MV-4-11 (cell line): ENCODE results near the gene ARL17B.
"Not testable (repeated sequence)": the region's sequence is repeated elsewhere in the genome, so short reads cannot be mapped to it uniquely, and the experiment has no call there.

Experiments used
- DNase-seq: peaks from one replicate; lab custom pipeline; 2025; lab: John Stamatoyannopoulos, UW

Gene ARL17B

DNA sequence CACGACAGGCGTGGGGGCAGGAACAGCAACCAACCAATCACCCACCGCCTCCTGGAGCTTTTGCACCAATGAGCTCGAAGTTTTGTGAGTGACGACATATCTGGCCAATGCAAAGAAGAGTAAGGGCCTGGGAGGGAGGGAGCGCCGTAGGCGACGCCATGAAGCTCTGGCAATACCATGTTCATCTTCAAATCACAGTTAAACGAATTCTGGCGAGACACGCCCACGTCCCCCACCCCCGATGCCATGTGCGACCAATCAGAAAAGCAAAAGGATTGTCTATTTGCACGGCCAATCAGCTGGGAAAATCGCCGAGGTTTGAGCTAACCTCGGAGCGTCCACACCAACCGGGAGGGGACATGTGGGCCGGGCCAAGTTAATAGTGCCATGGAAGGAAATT is at the start of gene ARL17B:
Gene ARL17B (minus strand): TSS at position 12 of the 400 bp plus-strand sequence. CDS start 3,369 bp downstream, outside the sequence.
- DNase-seq: not testable (repeated sequence)

- DNase-seq: not testable (repeated sequence)
Observed at GRCh38 chr17:46409864-46410263, 48.3 kb upstream of the ARL17B start.

DNA sequence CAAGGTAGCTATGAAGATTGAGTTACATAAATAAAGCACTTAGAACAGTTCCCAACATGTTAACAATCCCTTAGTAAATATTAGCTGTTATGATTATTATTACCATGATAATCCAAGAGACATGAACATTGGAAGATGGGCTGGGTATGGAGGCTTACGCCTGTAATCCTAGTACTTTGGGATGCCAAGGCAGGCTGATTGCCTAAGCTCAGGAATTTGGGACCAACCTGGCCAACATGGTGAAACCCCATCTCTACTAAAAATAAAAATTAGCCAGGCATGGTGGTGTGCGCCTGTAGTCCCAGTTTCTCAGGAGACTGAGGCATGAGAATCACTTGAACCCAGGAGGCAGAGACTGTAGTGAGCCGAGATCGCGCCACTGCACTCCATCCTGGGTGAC is 45.6 kb upstream of the ARL17B start:
- not testable (repeated sequence) for DNase-seq

DNA sequence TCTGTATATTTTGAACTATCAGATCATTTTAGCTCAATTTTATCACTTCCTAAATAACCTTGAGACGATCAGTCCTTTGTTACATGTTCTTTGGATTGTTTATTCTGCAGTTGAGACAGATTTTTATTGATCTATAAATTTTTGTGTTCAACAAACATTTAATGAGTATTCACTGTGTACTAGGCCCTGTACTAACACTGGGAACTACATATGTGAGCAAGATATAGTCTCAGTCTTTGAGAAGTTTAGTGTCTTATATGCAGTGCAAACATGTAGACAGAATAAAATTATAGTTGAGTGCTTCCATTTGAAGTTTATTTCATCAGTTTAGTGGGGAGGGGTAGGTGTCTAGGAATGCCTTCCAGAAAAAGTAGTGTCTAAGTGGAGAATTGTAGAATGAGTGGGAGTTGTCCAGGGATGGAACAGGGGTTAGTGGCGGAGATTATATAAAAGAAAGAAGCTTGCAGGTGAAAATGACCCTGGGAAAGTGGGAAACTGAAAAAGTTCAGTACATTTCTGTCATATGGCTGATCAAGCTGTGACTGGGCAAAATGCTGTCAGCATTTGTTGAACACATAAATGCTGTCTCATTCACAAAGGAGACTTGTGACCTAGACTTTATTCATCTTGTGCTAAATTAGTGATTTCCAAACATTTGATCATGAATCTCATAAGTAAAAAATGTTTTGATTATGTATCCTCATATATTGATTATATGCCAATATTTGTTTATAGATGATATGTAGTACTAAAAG is 39.6 kb upstream of the ARL17B start:
- DNase-seq: not testable (repeated sequence)

DNA sequence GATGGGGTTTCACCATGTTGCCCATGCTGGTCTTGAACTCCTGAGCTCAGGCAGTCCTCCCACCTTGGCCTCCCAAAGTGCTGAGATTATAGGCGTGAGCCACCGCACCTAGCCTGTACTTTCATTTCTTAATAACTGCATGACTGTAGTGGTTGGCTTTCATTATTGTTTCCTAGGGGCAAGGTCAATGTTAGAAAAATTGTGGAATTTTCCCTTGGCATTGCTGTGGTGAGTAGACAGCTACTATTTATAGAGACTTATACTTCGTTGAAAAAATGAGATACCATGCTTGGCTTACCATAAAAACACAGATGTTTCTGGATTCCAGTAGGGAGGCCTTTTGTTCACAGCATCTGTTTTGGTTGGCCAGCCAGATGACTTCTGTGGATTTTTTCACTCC is 39.0 kb upstream of the ARL17B start:
- not testable (repeated sequence) for DNase-seq

GRCh38 chr17:46399993-46400392 is 38.4 kb upstream of the ARL17B start:
- DNase-seq: not testable (repeated sequence)

- not testable (repeated sequence) for DNase-seq
Observed at GRCh38 chr17:46396292-46396691, 34.7 kb upstream of the ARL17B start.

DNA sequence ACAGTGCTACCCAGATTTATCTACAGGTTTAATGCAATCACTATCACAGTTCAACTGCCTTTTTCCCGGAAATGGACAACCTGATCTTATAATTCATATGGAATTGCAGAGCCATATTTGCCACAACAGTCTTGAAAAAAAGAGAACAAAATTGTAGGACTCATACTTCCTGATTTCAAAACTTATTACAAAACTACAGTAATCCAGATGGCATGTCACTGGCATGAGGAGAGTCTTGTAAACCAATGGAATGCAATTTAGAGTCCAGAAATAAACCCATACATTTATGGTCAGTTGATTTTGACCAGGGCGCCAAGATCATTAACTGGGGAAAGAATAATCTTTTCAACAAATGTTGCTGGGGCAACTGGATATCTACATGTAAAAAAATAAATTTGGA is 32.1 kb upstream of the ARL17B start:
- DNase-seq: not testable (repeated sequence)

DNA sequence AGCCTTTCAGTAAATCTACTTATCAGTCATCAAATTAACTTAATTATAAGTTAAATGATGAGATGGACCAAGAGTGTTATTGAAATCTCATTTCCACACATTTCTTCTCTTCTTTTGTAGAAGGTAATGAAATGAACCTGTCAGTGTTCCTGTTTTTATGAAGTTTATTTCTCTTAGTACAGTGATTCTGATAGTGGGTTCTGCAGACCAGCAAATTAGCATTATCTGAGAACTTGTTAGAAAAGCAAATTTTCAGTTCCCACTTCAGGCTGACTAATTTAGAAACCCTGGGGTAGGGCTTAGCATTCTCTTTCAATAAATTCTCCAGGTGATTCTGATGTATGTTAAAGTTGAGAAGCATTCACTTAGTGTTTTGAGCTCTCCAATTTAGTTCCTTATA is 23.9 kb upstream of the ARL17B start:
- DNase-seq: not testable (repeated sequence)

GRCh38 chr17:46383118-46383517 is 21.6 kb upstream of the ARL17B start:
- not testable (repeated sequence) for DNase-seq

DNA sequence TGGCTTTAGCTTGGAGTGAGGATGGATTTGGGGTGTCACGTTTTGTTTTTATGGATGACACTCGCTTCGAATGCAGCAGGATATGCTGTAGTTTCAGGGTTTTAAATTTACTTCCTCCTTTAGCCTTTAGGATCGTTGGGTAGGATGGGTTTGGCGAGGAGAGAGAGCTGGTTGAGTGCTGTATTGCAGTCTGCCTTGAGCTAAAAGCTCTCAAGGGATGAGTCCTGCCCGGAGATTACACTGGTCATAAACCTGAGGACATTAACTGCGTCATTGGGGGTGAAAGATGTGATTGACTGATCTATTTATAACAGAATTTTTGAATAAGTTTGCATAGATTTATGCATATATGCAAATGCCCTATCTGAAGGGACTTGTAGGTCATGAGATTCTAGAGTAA is 11.9 kb upstream of the ARL17B start:
- DNase-seq: not testable (repeated sequence)

DNA sequence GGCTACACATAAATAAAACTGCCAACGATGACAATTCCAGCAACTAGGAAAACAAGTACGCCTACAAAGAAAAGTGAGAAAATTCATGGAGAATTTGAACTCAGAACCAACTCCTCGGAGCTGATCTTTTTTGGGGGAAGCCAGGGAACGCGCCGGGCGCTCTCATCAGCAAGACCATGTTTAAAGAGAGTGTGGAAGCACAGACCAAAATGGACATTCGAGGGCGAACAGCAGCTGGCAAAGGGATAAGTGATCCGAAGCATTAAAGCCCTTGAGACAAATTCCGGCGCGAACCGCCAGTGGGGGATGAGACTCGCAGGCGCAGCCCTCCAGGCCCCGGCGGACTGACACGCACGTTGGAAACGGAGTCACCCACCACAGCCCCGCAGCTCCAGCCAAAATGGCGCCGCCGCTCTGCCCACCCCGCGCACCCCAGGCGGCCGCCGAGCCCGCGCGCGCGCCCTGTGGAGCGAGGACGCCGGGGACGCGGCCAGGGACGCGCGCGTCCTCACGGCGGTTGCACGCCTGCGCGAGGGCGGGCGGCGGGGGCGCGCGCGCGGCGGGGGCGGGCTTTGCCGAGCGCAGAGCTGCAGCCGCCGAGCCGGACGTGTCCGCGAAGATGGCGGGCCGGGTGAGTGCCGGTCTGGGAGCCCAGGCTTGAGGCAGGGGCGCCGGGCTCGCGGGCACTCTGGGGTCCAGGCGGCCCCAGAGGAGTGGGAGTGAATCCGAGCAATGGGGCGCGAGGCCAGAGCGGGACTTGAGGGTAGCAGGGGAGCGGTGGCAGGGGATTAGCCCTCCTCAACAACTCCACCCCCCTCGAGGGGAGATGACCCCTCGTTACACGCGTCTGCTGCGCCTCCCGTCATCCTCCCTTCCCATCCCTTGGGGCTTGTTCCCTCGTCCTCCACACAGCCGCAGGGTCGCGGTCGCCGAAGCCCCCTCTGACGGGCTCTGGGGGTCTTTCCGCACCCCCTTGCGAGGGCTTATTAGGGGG is 11.0 kb upstream of the ARL17B start:
- not testable (repeated sequence) for DNase-seq

DNA sequence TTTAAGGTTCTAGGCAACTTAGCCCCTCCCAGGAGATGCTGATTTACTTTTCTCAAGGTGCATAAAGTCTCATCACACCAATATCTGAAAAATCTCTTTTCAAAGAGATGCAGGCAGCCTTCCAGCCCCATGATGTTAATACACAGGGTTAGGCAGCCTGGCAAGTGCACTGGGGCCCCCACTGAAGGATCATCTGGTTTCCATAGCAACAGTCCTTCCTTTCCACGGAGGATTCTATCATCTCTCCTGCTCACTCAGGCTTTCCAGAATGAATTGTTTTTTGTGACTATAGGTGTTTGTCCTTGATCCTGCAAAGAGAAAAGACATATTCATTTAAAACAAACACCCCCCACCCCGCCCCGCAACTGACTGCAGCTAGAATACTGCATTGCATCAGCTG is 6.0 kb upstream of the ARL17B start:
- DNase-seq: not testable (repeated sequence)

- not testable (repeated sequence) for DNase-seq
Observed at GRCh38 chr17:46361145-46361735, 326 bp downstream of the ARL17B start.

GRCh38 chr17:46353856-46354255 is 7.7 kb downstream of the ARL17B start:
- not testable (repeated sequence) for DNase-seq

DNA sequence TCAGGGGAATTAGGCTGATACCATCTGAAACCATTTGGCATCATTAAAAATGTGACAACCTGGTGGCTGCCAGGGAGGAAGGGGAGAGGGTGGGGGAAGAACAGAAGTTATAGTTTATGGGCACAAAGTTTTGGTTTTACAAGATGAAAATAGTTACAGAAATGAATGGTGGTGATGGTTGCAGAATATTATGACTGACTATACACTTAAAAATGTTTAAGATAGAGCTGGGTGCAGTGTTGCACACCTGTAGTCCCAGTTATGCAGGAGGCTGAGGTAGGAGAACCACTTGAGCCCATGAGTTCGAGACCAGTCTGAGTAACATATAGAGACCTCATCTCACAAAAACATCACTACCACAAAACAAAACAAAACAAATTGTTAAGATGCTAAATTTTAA is 12.5 kb downstream of the ARL17B start:
- DNase-seq: not testable (repeated sequence)

DNA sequence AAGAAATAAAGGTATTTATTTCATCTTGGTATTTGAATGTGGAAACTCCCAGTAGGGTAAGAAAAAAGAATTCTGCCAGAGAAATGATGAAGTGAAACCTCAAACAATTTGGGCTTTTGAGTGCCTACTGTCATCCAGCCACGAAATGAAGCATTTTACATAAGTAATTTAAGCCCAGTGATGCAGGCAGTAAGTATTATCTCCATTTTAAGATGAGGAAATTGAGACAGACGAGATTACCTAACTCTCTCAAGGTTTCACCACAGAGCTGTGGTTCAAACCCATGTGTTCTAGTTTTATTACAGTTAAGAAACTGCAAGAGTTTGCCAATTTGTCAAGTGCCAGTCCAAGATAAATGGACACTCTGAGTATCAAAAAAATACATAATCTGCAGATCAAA is 13.2 kb downstream of the ARL17B start:
- not testable (repeated sequence) for DNase-seq

GRCh38 chr17:46342131-46342530 is 19.4 kb downstream of the ARL17B start:
- not testable (repeated sequence) for DNase-seq

- DNase-seq: not testable (repeated sequence)
Observed at GRCh38 chr17:46341220-46341619, 20.3 kb downstream of the ARL17B start.

- not testable (repeated sequence) for DNase-seq
Observed at GRCh38 chr17:46294831-46295230, 66.7 kb downstream of the ARL17B start, which contains the start of gene LRRC37A. Gene LRRC37A (plus strand): TSS chr17:46295131. CDS start chr17:46295134, 3 bp downstream.

- not testable (repeated sequence) for DNase-seq
Observed at GRCh38 chr17:46291618-46292017, 69.9 kb downstream of the ARL17B start.
